Astrocyte of the spinal cord (primary cell): ENCODE results near the gene CDC42EP1.
A peak's percentile ranks its signal among the peaks of the same experiment; 100 is the strongest.

Experiments used
- DNase-seq: peaks from one replicate; pipeline ENCODE4 v3.0.0; 2011; ENCODE audit warnings: low read depth, low spot score
- H3K4me3 ChIP-seq: 2 replicates; pipeline ENCODE4 v1.5.1; 2011; ENCODE audit warnings: low read depth, mild to moderate bottlenecking, low read length, moderate library complexity
- CTCF ChIP-seq: IDR thresholded peaks from 2 replicates; pipeline ENCODE4 v1.5.1; 2012; ENCODE audit warnings: low read depth, mild to moderate bottlenecking, low read length, inconsistent platforms
- in situ Hi-C: cut with HindIII; loops from 2 replicates; pipeline ENCODE4 v1.10.0; 2017; ENCODE audit warnings: low sequenced_read_pairs

Gene CDC42EP1

GRCh38 chr22:37570661-37570976 is 10.3 kb downstream of the CDC42EP1 start:
- no peak for DNase-seq
- no peak for TF ChIP-seq CTCF
- in situ Hi-C loops, result no loop called here
- no peak overlapping the region for H3K4me3 ChIP-seq

DNA sequence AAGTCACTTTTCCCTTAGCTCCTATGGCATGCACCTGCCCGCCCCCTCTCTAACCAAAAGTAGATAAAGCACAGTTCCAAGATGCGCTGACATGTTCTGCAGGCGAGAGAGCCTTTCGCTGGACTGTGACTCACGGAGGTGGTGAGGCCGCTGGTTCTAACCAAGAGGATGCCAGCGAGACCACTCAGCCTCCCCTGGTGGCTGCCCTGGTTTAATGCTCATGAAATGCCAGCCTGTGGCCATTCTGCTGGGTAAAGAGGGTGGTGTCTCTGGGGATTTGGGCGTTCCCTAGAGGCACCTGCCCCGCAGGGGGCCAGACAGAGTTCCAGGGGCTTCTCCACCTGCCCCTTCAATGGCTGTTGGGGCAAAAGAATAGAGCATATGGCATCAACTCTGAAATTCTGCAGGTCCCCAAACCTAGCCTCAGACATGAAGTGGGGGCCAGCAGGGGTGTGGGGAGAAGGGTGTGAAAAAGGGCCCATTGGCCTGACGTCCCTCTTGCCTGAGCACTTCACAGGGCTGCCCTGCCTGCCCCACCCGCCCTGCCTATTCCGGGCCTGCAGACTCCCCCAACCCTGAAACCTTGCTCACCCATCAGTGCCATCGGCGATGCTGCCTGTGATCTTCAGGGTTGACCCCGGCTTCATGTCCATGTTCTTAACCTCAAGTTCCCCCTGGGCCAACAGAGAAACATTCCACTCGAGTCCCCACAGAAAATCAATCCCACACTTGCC is 11.1 kb downstream of the CDC42EP1 start:
- peak; percentile 35 for DNase-seq
- peak; percentile 34 for TF ChIP-seq CTCF
- in situ Hi-C loops, result no loop called here
- no peak overlapping the region for H3K4me3 ChIP-seq

DNA sequence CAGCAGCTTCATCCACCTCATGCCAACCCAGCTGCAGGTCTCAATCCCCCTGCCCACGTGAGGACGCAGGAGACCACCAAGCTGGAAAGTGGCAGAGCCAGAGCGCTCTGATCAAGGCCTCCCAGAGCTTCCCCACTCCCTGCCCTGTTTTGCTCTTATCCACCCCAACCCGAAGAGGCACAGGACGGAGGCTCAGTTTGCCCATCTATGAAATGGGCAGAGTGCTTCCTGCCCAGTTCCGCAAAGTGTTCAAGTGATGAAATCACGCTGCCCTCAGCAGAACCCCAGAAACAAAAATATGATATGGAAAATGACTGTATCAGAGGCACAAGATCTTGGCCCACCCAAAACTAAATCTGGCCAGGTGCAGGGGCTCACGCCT is 11.7 kb downstream of the CDC42EP1 start:
- in situ Hi-C loops, result no loop called here

DNA sequence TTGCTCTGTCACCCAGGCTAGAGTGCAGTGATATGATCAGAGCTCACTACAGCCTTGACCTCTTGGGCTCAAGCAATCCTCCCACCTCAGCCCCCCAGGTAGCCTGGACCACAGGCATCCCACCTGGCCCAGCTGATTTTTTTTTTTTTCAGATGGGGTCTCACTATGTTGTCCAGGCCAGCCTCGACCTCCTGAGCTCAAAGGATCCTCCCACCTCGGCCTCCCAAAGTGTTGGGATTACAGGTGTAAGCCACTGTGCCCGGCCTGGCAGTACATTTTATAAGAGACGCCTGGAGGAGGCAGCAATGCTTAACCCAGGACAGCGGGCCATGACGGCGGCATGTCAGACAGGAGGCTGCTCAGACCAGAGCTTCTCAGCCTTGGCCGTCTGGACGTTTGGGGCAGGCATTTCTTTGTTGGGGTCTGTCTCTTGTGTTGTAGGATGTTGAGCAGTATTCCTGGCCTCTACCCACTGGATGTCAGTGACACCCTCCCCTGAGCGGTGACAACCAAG is 15.3 kb downstream of the CDC42EP1 start:
- no peak overlapping the region for H3K4me3 ChIP-seq
- no peak for TF ChIP-seq CTCF
- DNase-seq, result no peak
- in situ Hi-C loops, result no loop called here

More for the DNA sequence above, 11.7 kb downstream of the CDC42EP1 start:
- H3K4me3 ChIP-seq, result no peak overlapping the region
- DNase-seq, result no peak
- no peak for TF ChIP-seq CTCF

- DNase-seq, result no peak
- no peak overlapping the region for H3K4me3 ChIP-seq
- no peak for TF ChIP-seq CTCF
- in situ Hi-C loops, result no loop called here
Measured at GRCh38 chr22:37578002-37578401, 17.7 kb downstream of the CDC42EP1 start.

- DNase-seq, result no peak
- no peak overlapping the region for H3K4me3 ChIP-seq
- in situ Hi-C loops, result no loop called here
- TF ChIP-seq CTCF, result no peak
Measured at GRCh38 chr22:37581504-37581903, 21.2 kb downstream of the CDC42EP1 start.
